ENCODE data around the gene HDAC5.

Gene HDAC5

DNA sequence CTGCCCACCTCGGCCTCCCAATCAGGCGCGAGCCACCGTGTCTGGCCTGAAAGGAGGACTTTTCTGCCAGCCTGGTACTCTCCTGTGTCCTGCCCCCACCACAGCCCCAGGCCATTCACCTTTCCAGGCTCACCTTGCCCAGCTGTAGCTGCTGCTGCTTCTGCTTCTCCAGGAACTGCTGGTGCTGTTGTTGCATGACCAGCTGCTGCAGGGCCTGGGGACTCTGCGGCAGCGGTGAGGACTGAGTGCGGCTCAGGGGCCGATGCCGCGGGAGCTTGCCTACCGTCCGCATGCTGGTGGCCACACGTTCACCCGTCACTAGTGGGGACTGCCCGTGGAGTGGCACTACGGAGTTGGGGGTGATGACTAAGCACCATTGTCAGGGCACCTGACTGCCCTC lies 35.2 kb downstream of the HDAC5 start:
- POLR2A ChIA-PET, result interaction anchor here (1.4 to 2.4 kb wide), 3 partner anchors 22 to 80 kb away, joined by 4 to 7 read pairs (median 5); partner anchors contain the start of gene LSM12
- no peak overlapping the region for H3K27ac ChIP-seq (ENCODE audit: extremely low read depth, low read depth, low read length)
- H3K4me3 ChIP-seq (ENCODE audit: low read depth, low read length), result no peak overlapping the region
- H3K9me3 ChIP-seq (ENCODE audit: control insufficient read depth, insufficient read depth, low read depth, low read length), result no peaks in the 10 kb centered on the region
- peaks cover 0 to 53% of the 10 kb centered on the region in 2 experiments; a peak in 2 of 3 replicates for H3K36me3 ChIP-seq (ENCODE audit: control insufficient read depth in 2 of 2, insufficient read depth in 1 of 2, low read length in 2 of 2)
- no peak for TF ChIP-seq ZNF223 (tag by site-specific recombination; IDR thresholded peaks at IDR 0.05)
- TF ChIP-seq, protein P1, sequence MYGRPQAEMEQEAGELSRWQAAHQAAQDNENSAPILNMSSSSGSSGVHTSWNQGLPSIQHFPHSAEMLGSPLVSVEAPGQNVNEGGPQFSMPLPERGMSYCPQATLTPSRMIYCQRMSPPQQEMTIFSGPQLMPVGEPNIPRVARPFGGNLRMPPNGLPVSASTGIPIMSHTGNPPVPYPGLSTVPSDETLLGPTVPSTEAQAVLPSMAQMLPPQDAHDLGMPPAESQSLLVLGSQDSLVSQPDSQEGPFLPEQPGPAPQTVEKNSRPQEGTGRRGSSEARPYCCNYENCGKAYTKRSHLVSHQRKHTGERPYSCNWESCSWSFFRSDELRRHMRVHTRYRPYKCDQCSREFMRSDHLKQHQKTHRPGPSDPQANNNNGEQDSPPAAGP (tag by site-specific recombination; IDR thresholded peaks at IDR 0.05), result no peak
- TF ChIP-seq, protein P2, sequence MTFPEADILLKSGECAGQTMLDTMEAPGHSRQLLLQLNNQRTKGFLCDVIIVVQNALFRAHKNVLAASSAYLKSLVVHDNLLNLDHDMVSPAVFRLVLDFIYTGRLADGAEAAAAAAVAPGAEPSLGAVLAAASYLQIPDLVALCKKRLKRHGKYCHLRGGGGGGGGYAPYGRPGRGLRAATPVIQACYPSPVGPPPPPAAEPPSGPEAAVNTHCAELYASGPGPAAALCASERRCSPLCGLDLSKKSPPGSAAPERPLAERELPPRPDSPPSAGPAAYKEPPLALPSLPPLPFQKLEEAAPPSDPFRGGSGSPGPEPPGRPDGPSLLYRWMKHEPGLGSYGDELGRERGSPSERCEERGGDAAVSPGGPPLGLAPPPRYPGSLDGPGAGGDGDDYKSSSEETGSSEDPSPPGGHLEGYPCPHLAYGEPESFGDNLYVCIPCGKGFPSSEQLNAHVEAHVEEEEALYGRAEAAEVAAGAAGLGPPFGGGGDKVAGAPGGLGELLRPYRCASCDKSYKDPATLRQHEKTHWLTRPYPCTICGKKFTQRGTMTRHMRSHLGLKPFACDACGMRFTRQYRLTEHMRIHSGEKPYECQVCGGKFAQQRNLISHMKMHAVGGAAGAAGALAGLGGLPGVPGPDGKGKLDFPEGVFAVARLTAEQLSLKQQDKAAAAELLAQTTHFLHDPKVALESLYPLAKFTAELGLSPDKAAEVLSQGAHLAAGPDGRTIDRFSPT (tag by site-specific recombination; IDR thresholded peaks at IDR 0.05), result 0 out of 2 replicates have a peak, but pooled peaks have one; percentile 13
- CTCF ChIA-PET, result interaction anchor here (0.8 to 8.1 kb wide), 6 partner anchors 16 to 80 kb away, joined by 3 to 98 read pairs (median 8); partner anchors contain the start of gene HDAC5
- peaks cover 10% of the 10 kb centered on the region for H3K4me1 ChIP-seq (ENCODE audit: control insufficient read depth, insufficient read depth, low read length)

DNA sequence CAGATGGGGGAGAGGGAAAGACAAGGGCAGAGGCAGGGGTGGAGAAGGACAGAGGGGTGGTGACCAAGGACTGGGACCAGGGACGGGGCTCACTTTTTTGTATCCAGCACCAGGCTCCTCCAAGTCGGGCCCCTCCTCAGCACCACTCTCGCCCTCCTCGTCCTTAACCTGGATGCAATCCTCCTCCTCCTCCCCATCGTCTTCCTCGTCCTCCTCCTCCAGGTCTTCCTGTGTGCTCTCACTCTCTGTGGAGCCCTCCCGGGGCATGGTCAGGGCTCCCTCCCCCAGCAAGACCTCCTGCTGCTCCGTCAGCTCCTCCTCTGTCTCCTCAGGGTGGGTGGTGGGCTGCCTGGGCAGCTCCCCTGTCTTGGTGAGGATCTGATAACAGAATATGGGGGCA lies 36.1 kb downstream of the HDAC5 start:
- H3K4me1 ChIP-seq (ENCODE audit: control insufficient read depth, insufficient read depth, low read length), result peaks cover 10% of the 10 kb centered on the region
- 0 out of 2 replicates have a peak, but pooled peaks have one; percentile 30 for TF ChIP-seq ZNF423 (tag by site-specific recombination; IDR thresholded peaks at IDR 0.05)
- TF ChIP-seq, protein P3, sequence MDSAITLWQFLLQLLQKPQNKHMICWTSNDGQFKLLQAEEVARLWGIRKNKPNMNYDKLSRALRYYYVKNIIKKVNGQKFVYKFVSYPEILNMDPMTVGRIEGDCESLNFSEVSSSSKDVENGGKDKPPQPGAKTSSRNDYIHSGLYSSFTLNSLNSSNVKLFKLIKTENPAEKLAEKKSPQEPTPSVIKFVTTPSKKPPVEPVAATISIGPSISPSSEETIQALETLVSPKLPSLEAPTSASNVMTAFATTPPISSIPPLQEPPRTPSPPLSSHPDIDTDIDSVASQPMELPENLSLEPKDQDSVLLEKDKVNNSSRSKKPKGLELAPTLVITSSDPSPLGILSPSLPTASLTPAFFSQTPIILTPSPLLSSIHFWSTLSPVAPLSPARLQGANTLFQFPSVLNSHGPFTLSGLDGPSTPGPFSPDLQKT (IDR thresholded peaks at IDR 0.05; ENCODE audit: borderline replicate concordance, low read depth, low read length), result no peak
- no peak for TF ChIP-seq ZNF350 (tag by site-specific recombination; IDR thresholded peaks at IDR 0.05)
- no peak for TF ChIP-seq ZNF391 (tag by site-specific recombination; IDR thresholded peaks at IDR 0.05; ENCODE audit: borderline replicate concordance, low read depth)
- TF ChIP-seq ZIC2 (tag by site-specific recombination; IDR thresholded peaks at IDR 0.05), result peak; percentile 75
- TF ChIP-seq ZNF521 (tag by site-specific recombination; IDR thresholded peaks at IDR 0.05), result no peak
- TF ChIP-seq, protein P4, sequence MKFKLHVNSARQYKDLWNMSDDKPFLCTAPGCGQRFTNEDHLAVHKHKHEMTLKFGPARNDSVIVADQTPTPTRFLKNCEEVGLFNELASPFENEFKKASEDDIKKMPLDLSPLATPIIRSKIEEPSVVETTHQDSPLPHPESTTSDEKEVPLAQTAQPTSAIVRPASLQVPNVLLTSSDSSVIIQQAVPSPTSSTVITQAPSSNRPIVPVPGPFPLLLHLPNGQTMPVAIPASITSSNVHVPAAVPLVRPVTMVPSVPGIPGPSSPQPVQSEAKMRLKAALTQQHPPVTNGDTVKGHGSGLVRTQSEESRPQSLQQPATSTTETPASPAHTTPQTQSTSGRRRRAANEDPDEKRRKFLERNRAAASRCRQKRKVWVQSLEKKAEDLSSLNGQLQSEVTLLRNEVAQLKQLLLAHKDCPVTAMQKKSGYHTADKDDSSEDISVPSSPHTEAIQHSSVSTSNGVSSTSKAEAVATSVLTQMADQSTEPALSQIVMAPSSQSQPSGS (tag by site-specific recombination; IDR thresholded peaks at IDR 0.05; ENCODE audit: low read depth), result no peak
- no peak for TF ChIP-seq ZNF426 (tag by site-specific recombination; IDR thresholded peaks at IDR 0.05)
- TF ChIP-seq, protein P5, sequence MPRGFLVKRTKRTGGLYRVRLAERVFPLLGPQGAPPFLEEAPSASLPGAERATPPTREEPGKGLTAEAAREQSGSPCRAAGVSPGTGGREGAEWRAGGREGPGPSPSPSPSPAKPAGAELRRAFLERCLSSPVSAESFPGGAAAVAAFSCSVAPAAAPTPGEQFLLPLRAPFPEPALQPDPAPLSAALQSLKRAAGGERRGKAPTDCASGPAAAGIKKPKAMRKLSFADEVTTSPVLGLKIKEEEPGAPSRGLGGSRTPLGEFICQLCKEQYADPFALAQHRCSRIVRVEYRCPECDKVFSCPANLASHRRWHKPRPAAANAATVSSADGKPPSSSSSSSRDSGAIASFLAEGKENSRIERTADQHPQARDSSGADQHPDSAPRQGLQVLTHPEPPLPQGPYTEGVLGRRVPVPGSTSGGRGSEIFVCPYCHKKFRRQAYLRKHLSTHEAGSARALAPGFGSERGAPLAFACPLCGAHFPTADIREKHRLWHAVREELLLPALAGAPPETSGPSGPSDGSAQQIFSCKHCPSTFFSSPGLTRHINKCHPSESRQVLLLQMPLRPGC (tag by site-specific recombination; IDR thresholded peaks at IDR 0.05), result 0 out of 2 replicates have a peak, but pooled peaks have one; percentile 2
- peak; percentile 22; the same call in 1 of the 2 replicates for TF ChIP-seq ZNF600 (tag by site-specific recombination; IDR thresholded peaks at IDR 0.05)
- TF ChIP-seq GLIS1 (tag by site-specific recombination; IDR thresholded peaks at IDR 0.05), result peak; percentile 90
- TF ChIP-seq, protein P6, sequence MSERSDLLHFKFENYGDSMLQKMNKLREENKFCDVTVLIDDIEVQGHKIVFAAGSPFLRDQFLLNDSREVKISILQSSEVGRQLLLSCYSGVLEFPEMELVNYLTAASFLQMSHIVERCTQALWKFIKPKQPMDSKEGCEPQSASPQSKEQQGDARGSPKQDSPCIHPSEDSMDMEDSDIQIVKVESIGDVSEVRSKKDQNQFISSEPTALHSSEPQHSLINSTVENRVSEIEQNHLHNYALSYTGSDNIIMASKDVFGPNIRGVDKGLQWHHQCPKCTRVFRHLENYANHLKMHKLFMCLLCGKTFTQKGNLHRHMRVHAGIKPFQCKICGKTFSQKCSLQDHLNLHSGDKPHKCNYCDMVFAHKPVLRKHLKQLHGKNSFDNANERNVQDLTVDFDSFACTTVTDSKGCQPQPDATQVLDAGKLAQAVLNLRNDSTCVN (tag by site-specific recombination; optimal IDR thresholded peaks at IDR 0.05), result peak; percentile 5
- TF ChIP-seq, protein P7, sequence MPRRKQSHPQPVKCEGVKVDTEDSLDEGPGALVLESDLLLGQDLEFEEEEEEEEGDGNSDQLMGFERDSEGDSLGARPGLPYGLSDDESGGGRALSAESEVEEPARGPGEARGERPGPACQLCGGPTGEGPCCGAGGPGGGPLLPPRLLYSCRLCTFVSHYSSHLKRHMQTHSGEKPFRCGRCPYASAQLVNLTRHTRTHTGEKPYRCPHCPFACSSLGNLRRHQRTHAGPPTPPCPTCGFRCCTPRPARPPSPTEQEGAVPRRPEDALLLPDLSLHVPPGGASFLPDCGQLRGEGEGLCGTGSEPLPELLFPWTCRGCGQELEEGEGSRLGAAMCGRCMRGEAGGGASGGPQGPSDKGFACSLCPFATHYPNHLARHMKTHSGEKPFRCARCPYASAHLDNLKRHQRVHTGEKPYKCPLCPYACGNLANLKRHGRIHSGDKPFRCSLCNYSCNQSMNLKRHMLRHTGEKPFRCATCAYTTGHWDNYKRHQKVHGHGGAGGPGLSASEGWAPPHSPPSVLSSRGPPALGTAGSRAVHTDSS (tag by site-specific recombination; IDR thresholded peaks at IDR 0.05), result peak; percentile 82
- no peak for TF ChIP-seq ZNF19 (tag by site-specific recombination; IDR thresholded peaks at IDR 0.05; ENCODE audit: low read depth)
- TF ChIP-seq EGR2 (tag by site-specific recombination; IDR thresholded peaks at IDR 0.05; ENCODE audit: low read depth), result 0 out of 2 replicates have a peak, but pooled peaks have one; percentile 5
- TF ChIP-seq, protein P1 (tag by site-specific recombination; IDR thresholded peaks at IDR 0.05), result peak; percentile 21
- no peak for TF ChIP-seq ZNF23 (tag by site-specific recombination; IDR thresholded peaks at IDR 0.05; ENCODE audit: borderline replicate concordance)
- peak; percentile 57; the same call in 1 of the 2 replicates for TF ChIP-seq GLIS2 (tag by site-specific recombination; IDR thresholded peaks at IDR 0.05)

More for the DNA sequence above, 36.1 kb downstream of the HDAC5 start:
- H3K9me3 ChIP-seq (ENCODE audit: control insufficient read depth, insufficient read depth, low read depth, low read length), result no peaks in the 10 kb centered on the region
- H3K4me3 ChIP-seq (ENCODE audit: low read depth, low read length), result no peak overlapping the region
- H3K36me3 ChIP-seq (ENCODE audit: control insufficient read depth in 2 of 2, insufficient read depth in 1 of 2, low read length in 2 of 2), result peaks cover 8 to 56% of the 10 kb centered on the region in 2 experiments; a peak in 2 of 3 replicates
- peak overlapping the region; percentile 25; the same call in 1 of the 2 replicates for H3K27ac ChIP-seq (ENCODE audit: extremely low read depth, low read depth, low read length)
- ChIA-PET CTCF (interaction anchor here (0.7 to 8.1 kb wide), 9 partner anchors 15 to 1174 kb away, joined by 3 to 98 read pairs (median 5); partner anchors contain the start of gene HDAC5), POLR2A (interaction anchor here (0.7 to 2.4 kb wide), 13 partner anchors 8 to 237 kb away, joined by 3 to 13 read pairs (median 4); partner anchors contain the start of genes G6PC3, HDAC5, LSM12 and SLC25A39)
